HT1080 (cell line): ENCODE data around the gene OR6C65. TPM values are rescaled to one million over a fixed set of nuclear protein-coding genes. Genes with fewer than 3 reads are reported as not detected.

ENCODE experiments used
- DNase-seq: peaks from one replicate; pipeline ENCODE4 v3.0.0-alpha.2; 2015; ENCODE audit warnings: low read depth
- total RNA-seq: library from RNA; depleted of rRNA; stranded (reverse); fragments of >200 nt; shearing (Covaris generic); gene quantifications from 2 replicates; pipeline ENCODE4 v1.2.3, GENCODE V29; 2014; rRNA removed

The OR6C65 gene
- total RNA-seq, 1 experiment from 2014 or later, result not detected

DNA sequence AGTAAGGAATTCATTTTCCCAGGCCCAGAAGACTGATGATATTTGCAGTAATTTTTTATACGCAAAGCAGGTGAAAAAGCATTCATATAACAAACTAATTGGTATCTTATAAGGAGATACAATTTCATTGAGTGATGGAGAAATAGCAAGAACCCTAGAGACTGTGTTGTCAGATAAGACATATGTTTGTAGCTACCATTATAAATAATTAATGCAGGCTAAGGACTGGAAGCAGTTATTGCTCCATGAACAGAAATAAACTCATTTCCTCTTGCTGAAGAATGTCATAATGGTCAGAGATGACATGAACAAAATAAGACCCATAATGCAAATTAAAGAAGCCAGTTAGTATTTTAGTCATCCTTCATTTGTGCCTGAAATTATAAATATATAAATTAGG, 45.0 kb downstream of the OR6C65 start:
- DNase-seq, result no peak

DNA sequence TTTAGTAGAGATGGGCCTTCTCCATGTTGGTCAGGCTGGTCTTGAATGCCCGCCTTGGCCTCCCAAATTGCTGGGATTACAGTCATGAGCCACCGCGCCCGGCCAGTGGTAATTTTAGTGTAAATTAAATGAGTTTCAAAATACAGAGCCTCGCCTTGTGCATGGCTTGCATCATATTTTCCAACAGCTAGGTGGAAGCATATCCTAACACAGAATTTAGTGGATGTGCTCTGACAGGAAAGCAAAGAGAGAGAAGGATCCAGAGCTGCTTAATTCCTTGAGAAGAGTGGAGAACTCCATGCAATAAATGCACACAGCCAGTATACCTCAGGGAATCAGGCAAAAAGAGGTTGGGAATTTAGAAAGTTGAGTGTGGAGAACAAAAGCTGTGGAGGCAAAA, 46.0 kb downstream of the OR6C65 start:
- DNase-seq, result no peak

DNA sequence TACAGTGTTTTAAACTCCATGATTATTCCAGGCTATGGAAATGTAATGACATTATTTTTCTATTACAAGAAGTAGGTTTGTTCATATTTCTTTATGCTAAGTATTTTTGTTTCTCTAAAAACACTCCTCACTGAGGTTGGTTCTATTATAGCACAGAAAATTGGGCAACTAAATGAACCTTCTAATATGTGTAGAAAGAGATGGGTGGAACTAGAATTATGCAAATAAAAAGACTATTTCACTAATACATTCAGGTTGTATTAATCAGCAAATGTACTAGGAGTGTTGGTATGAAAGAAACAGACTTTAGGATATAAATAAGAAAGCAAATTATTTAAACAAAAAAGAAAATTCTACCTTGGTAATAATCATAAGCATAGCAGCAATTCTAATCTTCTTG, 48.5 kb downstream of the OR6C65 start:
- DNase-seq, result no peak

Other genes with a start within 250 kb of the OR6C65 start
- not detected in 2 replicates for gene OR10A7, start 179.5 kb upstream of the OR6C65 start, total RNA-seq
- not detected in 2 replicates for gene OR6C74, start 155.9 kb upstream of the OR6C65 start, total RNA-seq
- not detected in 2 replicates for gene OR6C6, start 104.0 kb upstream of the OR6C65 start, total RNA-seq
- gene OR6C1, start 86.2 kb upstream of the OR6C65 start, total RNA-seq, result not detected in 2 replicates
- not detected in 2 replicates for gene OR6C3, start 69.8 kb upstream of the OR6C65 start, total RNA-seq
- not detected in 2 replicates for gene OR6C75, start 37.6 kb upstream of the OR6C65 start, total RNA-seq
- gene OR6C76, start 25.7 kb downstream of the OR6C65 start, total RNA-seq, result not detected in 2 replicates
- not detected in 2 replicates for gene OR6C2, start 43.5 kb downstream of the OR6C65 start, total RNA-seq
- not detected in 2 replicates for gene OR6C70, start 69.6 kb downstream of the OR6C65 start, total RNA-seq
- gene OR6C68, start 91.8 kb downstream of the OR6C65 start, total RNA-seq, result not detected in 2 replicates
- gene OR6C4, start 149.1 kb downstream of the OR6C65 start, total RNA-seq, result not detected in 2 replicates
- not detected in 2 replicates for gene OR2AP1, start 171.9 kb downstream of the OR6C65 start, total RNA-seq
- gene OR10P1, start 236.4 kb downstream of the OR6C65 start, total RNA-seq, result not detected in 2 replicates